CD4-positive, alpha-beta memory T cell (primary cell): ENCODE results near the gene SERPINB4. TPM values are rescaled to one million over a fixed set of nuclear protein-coding genes. Genes with fewer than 3 reads are reported as not detected.
"Not testable (repeated sequence)": the region's sequence is repeated elsewhere in the genome, so short reads cannot be mapped to it uniquely, and the experiment has no call there.

Experiments
- CTCF ChIA-PET: fragments of 350-600 bp; sonication (Branson Sonifier 250); formaldehyde crosslinking; loops from one replicate; lab custom pipeline; 2021; ENCODE audit warnings: inconsistent platforms; ENCODE audit not compliant: partially characterized antibody; lab: Charles Lee
- POLR2A ChIA-PET: fragments of 350-600 bp; sonication (Branson Sonifier 250); formaldehyde crosslinking; loops from one replicate; lab custom pipeline; 2021; ENCODE audit not compliant: partially characterized antibody; lab: Charles Lee
- DNase-seq, 5 donors: peaks; one replicate each; pipeline versions ENCODE4 v3.0.0 to v3.0.0-alpha.2; 2020 to 2022; ENCODE audit warnings: mixed read lengths in 1 of 5
- H3K27ac ChIP-seq: one replicate; pipeline ENCODE4 v1.7.0; 2013; ENCODE audit warnings: low read depth, low read length
- H3K27me3 ChIP-seq: 2 replicates; pipeline ENCODE4 v1.7.0; 2013; ENCODE audit warnings: mild to moderate bottlenecking, low read length, moderate library complexity; ENCODE audit not compliant: insufficient read depth
- H3K36me3 ChIP-seq: 2 replicates; pipeline ENCODE4 v1.7.0; 2013; ENCODE audit warnings: mild to moderate bottlenecking, low read length, moderate library complexity; ENCODE audit not compliant: insufficient read depth
- H3K4me1 ChIP-seq: 2 replicates; pipeline ENCODE4 v1.7.0; 2013; ENCODE audit warnings: mild to moderate bottlenecking, low read length, moderate library complexity; ENCODE audit not compliant: insufficient read depth
- H3K4me3 ChIP-seq, 2 donors: one replicate each; pipeline ENCODE4 v1.7.0; 2013; ENCODE audit warnings: low read length in 2 of 2, mild to moderate bottlenecking in 1 of 2
- H3K9me3 ChIP-seq, 2 donors: one replicate each; pipeline ENCODE4 v1.7.0; 2013; ENCODE audit warnings: low read length in 2 of 2, control low read depth in 1 of 2; ENCODE audit not compliant: control insufficient read depth in 1 of 2
- H3K27ac Mint-ChIP-seq, 7 donors: one replicate each; pipeline ENCODE4 v1.8.0; 2020 to 2021; ENCODE audit warnings: mixed read lengths in 7 of 7, mild to moderate bottlenecking in 6 of 7, inconsistent platforms in 3 of 7, moderate library complexity in 3 of 7
- H3K27me3 Mint-ChIP-seq, 2 donors: one replicate each; pipeline ENCODE4 v1.8.0; 2020 to 2021; ENCODE audit warnings: mixed read lengths in 2 of 2
- H3K36me3 Mint-ChIP-seq, 2 donors: one replicate each; pipeline ENCODE4 v1.8.0; 2020 to 2021; ENCODE audit warnings: mixed read lengths in 2 of 2, inconsistent platforms in 1 of 2, mild to moderate bottlenecking in 1 of 2
- H3K4me1 Mint-ChIP-seq, 4 donors: one replicate each; pipeline ENCODE4 v1.8.0; 2020 to 2021; ENCODE audit warnings: mixed read lengths in 4 of 4, mild to moderate bottlenecking in 1 of 4
- H3K4me3 Mint-ChIP-seq, 8 donors: one replicate each; pipeline ENCODE4 v1.8.0; 2020 to 2021; ENCODE audit warnings: mixed read lengths in 8 of 8, mild to moderate bottlenecking in 7 of 8, moderate library complexity in 6 of 8, inconsistent platforms in 3 of 8
- H3K9me3 Mint-ChIP-seq, 8 donors: one replicate each; pipeline ENCODE4 v1.8.0; 2020 to 2021; ENCODE audit warnings: mixed read lengths in 8 of 8, mild to moderate bottlenecking in 5 of 8, inconsistent platforms in 3 of 8, moderate library complexity in 1 of 8
- intact Hi-C: fragments of 100-400 bp; cut with micrococcal nuclease; formaldehyde crosslinking; loops from one replicate; pipeline ENCODE4 v1.15.1; 2023
- polyA plus RNA-seq, 2 donors: library from polyadenylated mRNA; unstranded; fragments of 300-500 nt; fragmentation: Illumina TruSeq; gene quantifications; one replicate each; pipeline ENCODE4 v1.2.3, GENCODE V29; 2021
- total RNA-seq, 2 experiments: library from RNA; stranded (reverse); gene quantifications; one replicate each; pipeline ENCODE4 v1.2.3, GENCODE V29; 2021

The SERPINB4 gene
- total and polyA plus RNA-seq, 4 experiments from 2014 or later, result not detected

GRCh38 chr18:63679820-63680606, 36.0 kb upstream of the SERPINB4 start:
- H3K4me3 ChIP-seq, result no peak overlapping the region
- no peaks in the 10 kb centered on the region for H3K27me3 ChIP-seq
- Mint-ChIP-seq H3K9me3 (peaks cover 0 to 3% (median 0%) of the 10 kb centered on the region in 8 donors), H3K4me1 (no peaks in the 10 kb centered on the region), H3K27me3 (peaks cover 0 to 5% of the 10 kb centered on the region in 2 donors), H3K36me3 (no peaks in the 10 kb centered on the region), H3K27ac (no peak overlapping the region), H3K4me3 (no peak overlapping the region)
- DNase-seq, result no peak
- CTCF ChIA-PET, result no interaction called here
- no peaks in the 10 kb centered on the region for H3K4me1 ChIP-seq
- H3K9me3 ChIP-seq, result no peaks in the 10 kb centered on the region
- no peak overlapping the region for H3K27ac ChIP-seq
- POLR2A ChIA-PET, result no interaction called here
- intact Hi-C loops, result no loop called here
- no peaks in the 10 kb centered on the region for H3K36me3 ChIP-seq

GRCh38 chr18:63677500-63678225, 33.6 kb upstream of the SERPINB4 start:
- Histone ChIP-seq H3K4me1 (no peaks in the 10 kb centered on the region), H3K27ac (no peak overlapping the region), H3K4me3 (no peak overlapping the region), H3K27me3 (no peaks in the 10 kb centered on the region), H3K36me3 (no peaks in the 10 kb centered on the region), H3K9me3 (no peaks in the 10 kb centered on the region)
- CTCF ChIA-PET, result no interaction called here
- no peak overlapping the region for H3K27ac Mint-ChIP-seq
- peaks cover 0 to 2% of the 10 kb centered on the region in 2 donors for H3K27me3 Mint-ChIP-seq
- peaks cover 0 to 3% (median under 1%) of the 10 kb centered on the region in 8 donors for H3K9me3 Mint-ChIP-seq
- POLR2A ChIA-PET, result no interaction called here
- no peaks in the 10 kb centered on the region for H3K36me3 Mint-ChIP-seq
- H3K4me1 Mint-ChIP-seq, result no peaks in the 10 kb centered on the region
- intact Hi-C loops, result no loop called here
- no peak for DNase-seq
- H3K4me3 Mint-ChIP-seq, result no peak overlapping the region

DNA sequence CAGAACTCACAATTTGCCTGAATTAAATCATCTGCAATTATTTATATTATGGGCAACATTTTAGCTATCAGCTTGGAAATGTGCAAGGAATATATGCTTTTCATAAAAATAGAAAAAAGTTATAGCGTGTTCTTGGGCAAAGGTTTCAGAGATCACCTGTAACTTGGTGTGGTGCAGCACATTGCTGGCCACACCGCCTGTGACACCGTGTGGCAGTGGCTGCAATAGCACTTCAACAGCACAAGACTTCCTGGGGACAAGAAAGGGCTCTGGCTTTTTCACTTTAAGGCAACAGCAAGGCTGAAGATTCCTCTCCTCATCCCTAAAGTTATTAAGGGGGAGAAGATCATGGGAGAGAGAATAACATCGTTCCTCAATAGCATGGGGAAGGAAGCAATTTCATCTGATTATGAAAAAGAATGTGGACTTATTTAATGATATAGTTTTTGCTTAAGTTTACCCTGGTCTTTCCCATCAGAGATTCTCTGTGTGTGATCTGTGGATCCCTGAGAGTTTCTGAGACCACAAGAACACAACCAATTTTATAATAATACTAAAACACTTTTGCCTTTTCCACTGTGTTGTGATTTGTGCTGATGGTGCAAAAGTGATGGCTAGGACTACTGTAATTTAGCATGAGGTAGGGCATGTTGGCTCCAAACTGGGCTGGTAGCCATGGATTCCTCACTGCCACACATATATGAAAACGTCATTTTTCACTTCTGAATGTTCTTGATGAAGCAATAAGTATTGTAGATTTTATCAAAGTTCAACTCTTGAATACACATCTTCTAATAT, 32.7 kb upstream of the SERPINB4 start:
- H3K27me3 ChIP-seq, result no peaks in the 10 kb centered on the region
- no peak overlapping the region for H3K27ac ChIP-seq
- no peaks in the 10 kb centered on the region for H3K4me1 Mint-ChIP-seq
- no peaks in the 10 kb centered on the region for H3K36me3 Mint-ChIP-seq
- CTCF ChIA-PET, result no interaction called here
- H3K36me3 ChIP-seq, result no peaks in the 10 kb centered on the region
- H3K9me3 Mint-ChIP-seq, result peaks cover 0 to 3% (median under 1%) of the 10 kb centered on the region in 8 donors
- H3K4me3 ChIP-seq, result no peak overlapping the region
- no peaks in the 10 kb centered on the region for H3K9me3 ChIP-seq
- no peaks in the 10 kb centered on the region for H3K4me1 ChIP-seq
- peaks cover 0 to 2% of the 10 kb centered on the region in 2 donors for H3K27me3 Mint-ChIP-seq
- H3K4me3 Mint-ChIP-seq, result no peak overlapping the region
- POLR2A ChIA-PET, result no interaction called here
- no peak for DNase-seq
- no peak overlapping the region for H3K27ac Mint-ChIP-seq
- intact Hi-C loops, result no loop called here

GRCh38 chr18:63664571-63664970, 20.5 kb upstream of the SERPINB4 start:
- intact Hi-C loops, result no loop called here
- H3K4me3 Mint-ChIP-seq, result no peak overlapping the region
- no peaks in the 10 kb centered on the region for H3K4me1 Mint-ChIP-seq
- no peaks in the 10 kb centered on the region for H3K36me3 ChIP-seq
- no peak overlapping the region for H3K27ac Mint-ChIP-seq
- no peaks in the 10 kb centered on the region for H3K36me3 Mint-ChIP-seq
- POLR2A ChIA-PET, result no interaction called here
- no peaks in the 10 kb centered on the region for H3K9me3 ChIP-seq
- H3K9me3 Mint-ChIP-seq, result peaks cover 0 to 14% (median 4%) of the 10 kb centered on the region in 8 donors
- H3K27ac ChIP-seq, result no peak overlapping the region
- CTCF ChIA-PET, result no interaction called here
- peaks cover 0 to 2% of the 10 kb centered on the region in 2 donors for H3K27me3 Mint-ChIP-seq
- H3K27me3 ChIP-seq, result no peaks in the 10 kb centered on the region
- no peaks in the 10 kb centered on the region for H3K4me1 ChIP-seq
- no peak for DNase-seq
- H3K4me3 ChIP-seq, result no peak overlapping the region

DNA sequence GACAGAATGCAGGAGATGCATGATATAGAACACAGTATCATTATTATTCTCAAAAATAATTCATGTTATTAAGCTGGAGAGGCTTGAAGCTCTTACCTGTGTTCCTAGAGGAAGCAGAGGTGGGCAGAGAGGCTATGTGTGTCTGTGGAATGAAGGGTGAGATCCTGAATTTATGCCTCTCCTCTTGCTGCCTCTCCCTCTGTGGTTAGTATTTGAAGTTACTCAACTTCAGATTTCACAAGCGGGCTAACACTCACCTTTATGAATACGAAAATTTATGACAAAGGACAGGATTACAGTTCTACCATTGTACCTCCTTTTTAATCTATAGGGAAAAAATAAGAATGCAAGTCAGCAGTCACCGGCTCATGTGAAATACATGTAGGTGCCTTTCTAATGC, 17.7 kb upstream of the SERPINB4 start, which contains the start of gene SERPINB3:
Gene SERPINB3 (minus strand): TSS at position 144 of the 400 bp plus-strand sequence. CDS start 677 bp downstream, outside the sequence.
- H3K27me3 Mint-ChIP-seq, H3K4me1 Mint-ChIP-seq, H3K27ac ChIP-seq, H3K9me3 ChIP-seq, H3K4me1 ChIP-seq, H3K4me3 ChIP-seq, intact Hi-C loops, H3K27me3 ChIP-seq, H3K36me3 Mint-ChIP-seq, POLR2A ChIA-PET, DNase-seq, H3K4me3 Mint-ChIP-seq, H3K9me3 Mint-ChIP-seq, CTCF ChIA-PET, H3K27ac Mint-ChIP-seq, H3K36me3 ChIP-seq: not testable (repeated sequence)

DNA sequence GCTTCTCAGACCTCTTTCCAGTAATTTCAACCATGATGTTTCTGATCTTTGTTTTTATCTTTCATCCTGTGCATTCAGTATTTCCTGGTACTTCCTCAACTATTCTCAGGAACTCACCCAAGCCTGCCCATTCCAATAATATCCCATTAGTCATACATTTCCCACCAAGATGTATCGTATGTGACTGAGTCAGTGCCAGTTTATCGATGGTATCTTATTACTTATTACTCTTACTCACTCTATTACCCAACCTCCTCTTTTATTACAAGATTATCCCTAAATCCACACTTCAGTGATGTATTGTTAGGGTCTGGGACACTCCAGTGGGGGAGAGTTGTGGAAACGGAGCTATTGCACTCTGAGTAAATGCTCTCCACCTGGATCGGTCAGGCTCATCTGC, 14.9 kb upstream of the SERPINB4 start:
- DNase-seq, H3K27me3 ChIP-seq, POLR2A ChIA-PET, H3K9me3 Mint-ChIP-seq, H3K36me3 ChIP-seq, H3K4me3 Mint-ChIP-seq, H3K4me1 ChIP-seq, H3K27ac ChIP-seq, CTCF ChIA-PET, H3K36me3 Mint-ChIP-seq, intact Hi-C loops, H3K27me3 Mint-ChIP-seq, H3K4me1 Mint-ChIP-seq, H3K4me3 ChIP-seq, H3K27ac Mint-ChIP-seq, H3K9me3 ChIP-seq: not testable (repeated sequence)

- H3K27me3 Mint-ChIP-seq, DNase-seq, H3K36me3 ChIP-seq, H3K4me1 ChIP-seq, H3K9me3 ChIP-seq, H3K27me3 ChIP-seq, H3K4me1 Mint-ChIP-seq, H3K4me3 Mint-ChIP-seq, H3K27ac Mint-ChIP-seq, POLR2A ChIA-PET, H3K36me3 Mint-ChIP-seq, H3K9me3 Mint-ChIP-seq, intact Hi-C loops, H3K4me3 ChIP-seq, H3K27ac ChIP-seq, CTCF ChIA-PET: not testable (repeated sequence)
Measured at GRCh38 chr18:63650271-63650670, 6.2 kb upstream of the SERPINB4 start.
